MCF 10A (cell line): ENCODE results near the gene ELK3. TPM values are rescaled to one million over a fixed set of nuclear protein-coding genes. Genes with fewer than 3 reads are reported as not detected.

Experiments used
- BruUV-seq: library from RNA; stranded (reverse); fragments of 400-500 nt; replicated peaks from 2 replicates; lab custom pipeline; 2021; lab: Mats Ljungman, UMichigan
- CTCF ChIA-PET: fragments of 300-600 bp; sonication (Branson Sonifier 250); formaldehyde crosslinking; extraction: SDS; loops from one replicate; lab custom pipeline; 2021; ENCODE audit warnings: antibody characterized with exemption, inconsistent platforms; lab: Yijun Ruan, JAX
- POLR2A ChIA-PET: fragments of 300-600, 350-650 bp; sonication (Branson Sonifier 250); formaldehyde crosslinking; extraction: SDS; loops from one replicate; lab custom pipeline; 2020; ENCODE audit warnings: antibody characterized with exemption, inconsistent platforms; lab: Yijun Ruan, JAX
- DNase-seq: peaks from one replicate; pipeline ENCODE4 v3.0.0-alpha.2; 2018; ENCODE audit not compliant: unreplicated experiment
- H3K27ac Mint-ChIP-seq: one replicate; pipeline ENCODE4 v1.8.0; 2022; ENCODE audit warnings: mild to moderate bottlenecking, low read depth, mixed read lengths; ENCODE audit not compliant: unreplicated experiment
- H3K27me3 Mint-ChIP-seq: one replicate; pipeline ENCODE4 v1.8.0; 2022; ENCODE audit warnings: mixed read lengths; ENCODE audit not compliant: insufficient read depth, unreplicated experiment
- H3K36me3 Mint-ChIP-seq: one replicate; pipeline ENCODE4 v1.8.0; 2022; ENCODE audit warnings: mild to moderate bottlenecking, moderate library complexity, mixed read lengths; ENCODE audit not compliant: insufficient read depth, unreplicated experiment
- H3K4me1 Mint-ChIP-seq: one replicate; pipeline ENCODE4 v1.8.0; 2022; ENCODE audit warnings: mixed read lengths; ENCODE audit not compliant: insufficient read depth, unreplicated experiment
- H3K4me3 Mint-ChIP-seq: one replicate; pipeline ENCODE4 v1.8.0; 2022; ENCODE audit warnings: mild to moderate bottlenecking, moderate library complexity, mixed read lengths; ENCODE audit not compliant: unreplicated experiment
- H3K9me3 Mint-ChIP-seq: one replicate; pipeline ENCODE4 v1.8.0; 2022; ENCODE audit warnings: mixed read lengths; ENCODE audit not compliant: unreplicated experiment
- intact Hi-C: fragments of 100-400 bp; cut with micrococcal nuclease; formaldehyde crosslinking; loops from 2 replicates; pipeline ENCODE4 v1.14.1; 2022
- total RNA-seq: library from RNA; stranded (reverse); gene quantifications from 2 replicates; pipeline ENCODE4 v1.2.3, GENCODE V29; 2022
- TF ChIP-seq, protein P1 (sequence below): fragments of 200-600 bp; IDR thresholded peaks from one replicate; pipeline ENCODE4 v1.8.0; 2022; ENCODE audit warnings: antibody characterized with exemption, mild to moderate bottlenecking; ENCODE audit not compliant: unreplicated experiment

Gene ELK3
- total RNA-seq, 1 experiment from 2014 or later, result 50.1 TPM

GRCh38 chr12:96241431-96241830 lies 47.3 kb downstream of the ELK3 start:
- intact Hi-C loops, result no loop called here
- Mint-ChIP-seq H3K36me3 (peaks cover 39% of the 10 kb centered on the region), H3K27me3 (no peaks in the 10 kb centered on the region), H3K27ac (no peak overlapping the region), H3K4me3 (no peak overlapping the region), H3K4me1 (peaks cover 27% of the 10 kb centered on the region), H3K9me3 (no peaks in the 10 kb centered on the region)
- BruUV-seq, result no TSS peak
- CTCF ChIA-PET, result no interaction called here
- DNase-seq, result no peak
- POLR2A ChIA-PET, result interaction anchor here (0.6 to 1.5 kb wide), 2 partner anchors 22 to 206 kb away, joined by 3 to 6 read pairs; partner anchors contain the start of gene LTA4H
- TF ChIP-seq, protein P1, sequence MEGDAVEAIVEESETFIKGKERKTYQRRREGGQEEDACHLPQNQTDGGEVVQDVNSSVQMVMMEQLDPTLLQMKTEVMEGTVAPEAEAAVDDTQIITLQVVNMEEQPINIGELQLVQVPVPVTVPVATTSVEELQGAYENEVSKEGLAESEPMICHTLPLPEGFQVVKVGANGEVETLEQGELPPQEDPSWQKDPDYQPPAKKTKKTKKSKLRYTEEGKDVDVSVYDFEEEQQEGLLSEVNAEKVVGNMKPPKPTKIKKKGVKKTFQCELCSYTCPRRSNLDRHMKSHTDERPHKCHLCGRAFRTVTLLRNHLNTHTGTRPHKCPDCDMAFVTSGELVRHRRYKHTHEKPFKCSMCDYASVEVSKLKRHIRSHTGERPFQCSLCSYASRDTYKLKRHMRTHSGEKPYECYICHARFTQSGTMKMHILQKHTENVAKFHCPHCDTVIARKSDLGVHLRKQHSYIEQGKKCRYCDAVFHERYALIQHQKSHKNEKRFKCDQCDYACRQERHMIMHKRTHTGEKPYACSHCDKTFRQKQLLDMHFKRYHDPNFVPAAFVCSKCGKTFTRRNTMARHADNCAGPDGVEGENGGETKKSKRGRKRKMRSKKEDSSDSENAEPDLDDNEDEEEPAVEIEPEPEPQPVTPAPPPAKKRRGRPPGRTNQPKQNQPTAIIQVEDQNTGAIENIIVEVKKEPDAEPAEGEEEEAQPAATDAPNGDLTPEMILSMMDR, result no peak

DNA sequence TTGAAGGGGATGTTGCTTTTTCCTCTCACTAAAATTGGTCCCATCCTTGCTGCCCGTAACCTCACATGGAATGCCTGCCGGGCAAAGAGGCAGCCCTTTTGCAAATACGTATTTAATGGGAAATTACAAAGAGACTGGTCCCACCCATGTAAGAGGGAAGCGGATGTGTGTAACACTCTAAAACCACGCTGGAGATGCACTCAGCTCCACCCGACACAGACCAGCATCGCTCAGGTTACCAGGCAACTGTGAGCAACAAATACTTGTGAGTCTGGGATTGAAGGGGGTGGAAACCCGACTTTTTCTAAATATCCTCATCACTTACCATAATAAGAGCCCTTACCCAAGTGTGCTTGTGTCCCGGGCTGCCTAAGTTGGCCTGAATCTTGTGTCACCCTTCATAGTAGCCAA lies 47.7 kb downstream of the ELK3 start:
- ChIA-PET POLR2A (interaction anchor here (1.5 kb wide), 1 partner anchor 22 kb away, joined by 6 read pairs; no protein-coding TSS in a partner anchor), CTCF (interaction anchor here (0.6 to 1.4 kb wide), 3 partner anchors 28 to 667 kb away, joined by 3 to 4 read pairs (median 4); no protein-coding TSS in a partner anchor)
- H3K27me3 Mint-ChIP-seq, result no peaks in the 10 kb centered on the region
- peaks cover 40% of the 10 kb centered on the region for H3K36me3 Mint-ChIP-seq
- DNase-seq, result no peak
- no peaks in the 10 kb centered on the region for H3K9me3 Mint-ChIP-seq
- no peak overlapping the region for H3K4me3 Mint-ChIP-seq
- H3K27ac Mint-ChIP-seq, result no peak overlapping the region
- no TSS peak for BruUV-seq
- TF ChIP-seq, protein P1, result no peak
- peaks cover 23% of the 10 kb centered on the region for H3K4me1 Mint-ChIP-seq
- intact Hi-C loops, result no loop called here

DNA sequence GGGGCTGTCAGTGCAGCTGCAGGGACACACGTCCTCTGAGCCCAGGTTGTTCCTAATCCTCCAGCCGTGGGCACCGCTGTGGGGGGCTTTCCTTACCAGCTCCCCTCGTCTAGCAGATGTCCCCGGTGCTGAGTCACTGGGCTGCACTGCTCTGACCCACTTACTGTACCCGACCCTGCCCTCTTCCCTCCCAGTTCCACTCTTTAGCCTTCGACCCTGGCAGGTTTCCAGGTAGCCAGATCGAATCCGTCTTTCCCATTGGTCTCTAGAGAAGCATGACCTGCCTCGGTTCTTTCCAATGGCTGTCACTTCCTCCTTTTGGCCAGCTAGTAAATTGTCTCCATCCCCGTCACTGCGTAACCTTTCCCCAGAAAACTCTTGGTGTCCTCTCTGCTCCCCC lies 48.4 kb downstream of the ELK3 start:
- Mint-ChIP-seq H3K27me3 (no peaks in the 10 kb centered on the region), H3K36me3 (peaks cover 47% of the 10 kb centered on the region), H3K9me3 (no peaks in the 10 kb centered on the region), H3K4me3 (no peak overlapping the region), H3K4me1 (peaks cover 22% of the 10 kb centered on the region), H3K27ac (peak overlapping the region; percentile 84)
- no peak for DNase-seq
- CTCF ChIA-PET, result interaction anchor here (1.4 kb wide), 1 partner anchor 29 kb away, joined by 4 read pairs; no protein-coding TSS in a partner anchor
- TF ChIP-seq, protein P1, result no peak
- intact Hi-C loops, result no loop called here
- BruUV-seq, result no TSS peak
- POLR2A ChIA-PET, result interaction anchor here (0.6 to 1.5 kb wide), 2 partner anchors 23 to 30 kb away, joined by 3 to 6 read pairs; no protein-coding TSS in a partner anchor

DNA sequence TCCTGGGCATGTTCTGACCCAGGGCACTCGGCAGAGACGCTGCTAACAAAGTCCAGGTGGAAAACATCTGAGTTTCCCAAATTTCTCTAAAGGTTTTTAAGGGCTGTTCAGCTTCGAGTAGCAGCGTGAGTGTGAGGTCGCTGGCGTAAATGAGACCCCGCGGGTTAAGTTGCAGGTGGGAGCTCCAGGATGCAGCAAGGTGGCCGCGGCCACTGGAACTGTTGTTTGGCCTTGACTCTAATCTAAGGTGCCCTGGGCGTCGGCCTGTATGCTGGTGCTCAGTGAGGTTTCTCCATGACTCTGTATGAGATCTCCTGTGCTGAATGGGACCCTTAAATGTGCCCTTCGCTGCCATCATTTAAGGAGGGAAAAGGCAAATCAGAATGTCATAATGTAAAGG lies 50.7 kb downstream of the ELK3 start:
- H3K36me3 Mint-ChIP-seq, result peaks cover 70% of the 10 kb centered on the region

More for the DNA sequence above, 50.7 kb downstream of the ELK3 start:
- no peak overlapping the region for H3K4me3 Mint-ChIP-seq
- peaks cover 21% of the 10 kb centered on the region for H3K4me1 Mint-ChIP-seq
- no peaks in the 10 kb centered on the region for H3K9me3 Mint-ChIP-seq
- ChIA-PET CTCF (interaction anchor here (0.9 to 1.0 kb wide), 2 partner anchors 9 to 271 kb away, joined by 3 to 4 read pairs; no protein-coding TSS in a partner anchor), POLR2A (interaction anchor here (1.1 kb wide), 1 partner anchor 19 kb away, joined by 3 read pairs; no protein-coding TSS in a partner anchor)
- no peak for DNase-seq
- TF ChIP-seq, protein P1, result no peak
- intact Hi-C loops, result no loop called here
- H3K27ac Mint-ChIP-seq, result no peak overlapping the region
- no peaks in the 10 kb centered on the region for H3K27me3 Mint-ChIP-seq
- no TSS peak for BruUV-seq
